GM13976 (cell line): ENCODE results near the gene PBX4.

Experiments used
- DNase-seq: peaks from one replicate; pipeline ENCODE4 v3.0.0; 2012; ENCODE audit warnings: low spot score
- CTCF ChIP-seq: IDR thresholded peaks from 2 replicates; pipeline ENCODE4 v1.5.1; 2012; ENCODE audit warnings: borderline replicate concordance, mild to moderate bottlenecking; ENCODE audit not compliant: insufficient read depth; ENCODE audit errors: extremely low read depth, missing control alignments, control extremely low read depth
- in situ Hi-C: fragments of 300-500 bp; cut with MboI; formaldehyde crosslinking; loops from one replicate; pipeline ENCODE4 v1.12.0; 2022; ENCODE audit warnings: low sequenced_read_pairs, mixed read lengths, inconsistent platforms; ENCODE audit not compliant: unreplicated experiment

PBX4 gene

GRCh38 chr19:19591133-19591825 is 27.2 kb downstream of the PBX4 start:
- TF ChIP-seq CTCF: no peak
- DNase-seq: peak; percentile 85
- in situ Hi-C loops: no loop called here

- DNase-seq: no peak
- in situ Hi-C loops: no loop called here
- TF ChIP-seq CTCF: no peak
These were observed 29.9 kb downstream of the PBX4 start for GRCh38 chr19:19588546-19588945.

- no peak for DNase-seq
- in situ Hi-C loops: no loop called here
- TF ChIP-seq CTCF: no peak
These were observed 30.7 kb downstream of the PBX4 start for GRCh38 chr19:19587771-19588170.

GRCh38 chr19:19584356-19584755 is 34.1 kb downstream of the PBX4 start:
- TF ChIP-seq CTCF: no peak
- in situ Hi-C loops: no loop called here
- DNase-seq: no peak

GRCh38 chr19:19582471-19582870 is 36.0 kb downstream of the PBX4 start:
- DNase-seq: no peak
- in situ Hi-C loops: no loop called here
- no peak for TF ChIP-seq CTCF

- DNase-seq: no peak
- TF ChIP-seq CTCF: no peak
- in situ Hi-C loops: no loop called here
These were observed 37.1 kb downstream of the PBX4 start for GRCh38 chr19:19581391-19581790.
